DND-41 (cell line): ENCODE results near the gene ERMARD.
A peak's percentile ranks its signal among the peaks of the same experiment; 100 is the strongest.

ENCODE experiments used
- ATAC-seq: fragments of 200-7000 bp; cut with Tn5 transposase; 3 replicates; pipeline ENCODE4 v1.9.1; 2021; ENCODE audit warnings: low read depth; ENCODE audit not compliant: insufficient read depth
- DNase-seq: peaks from one replicate; pipeline ENCODE4 v3.0.0-alpha.2; 2020
- H2AFZ ChIP-seq: 2 replicates; pipeline ENCODE4 v1.6.0; 2012; ENCODE audit warnings: low read depth, low read length
- H3K27ac ChIP-seq: 2 replicates; pipeline ENCODE4 v1.5.1; 2012; ENCODE audit warnings: low read length, inconsistent platforms
- H3K27me3 ChIP-seq: fragments of 200-600 bp; sonication (generic); 2 replicates; pipeline ENCODE4 v1.6.0; 2012; ENCODE audit warnings: low read length, mild to moderate bottlenecking, inconsistent platforms; ENCODE audit not compliant: insufficient read depth, poor library complexity
- H3K36me3 ChIP-seq: 2 replicates; pipeline ENCODE4 v1.5.1; 2012; ENCODE audit warnings: low read length, inconsistent platforms; ENCODE audit not compliant: insufficient read depth
- H3K4me1 ChIP-seq: 2 replicates; pipeline ENCODE4 v1.5.1; 2012; ENCODE audit warnings: mild to moderate bottlenecking, low read length; ENCODE audit not compliant: insufficient read depth
- H3K4me2 ChIP-seq: 2 replicates; pipeline ENCODE4 v1.6.0; 2012; ENCODE audit warnings: mild to moderate bottlenecking, moderate library complexity, low read length, inconsistent platforms; ENCODE audit not compliant: insufficient read depth
- H3K4me3 ChIP-seq, 2 experiments: fragments of 200-600 bp in 1 of 2; shearing (Covaris generic) in 1 of 2; 2 replicates each; pipeline ENCODE4 v1.5.1; 2012 to 2016; ENCODE audit warnings: inconsistent platforms in 2 of 2, low read length in 2 of 2, mild to moderate bottlenecking in 2 of 2, low read depth in 1 of 2, moderate library complexity in 1 of 2
- H3K79me2 ChIP-seq: 2 replicates; pipeline ENCODE4 v1.6.0; 2012; ENCODE audit warnings: low read length, inconsistent platforms; ENCODE audit not compliant: insufficient read depth
- H3K9ac ChIP-seq: 2 replicates; pipeline ENCODE4 v1.6.0; 2012; ENCODE audit warnings: low read depth, mild to moderate bottlenecking, inconsistent platforms, low read length, moderate library complexity
- H3K9me3 ChIP-seq: 2 replicates; pipeline ENCODE4 v1.5.1; 2012; ENCODE audit warnings: low read length, moderate library complexity, mild to moderate bottlenecking, inconsistent platforms; ENCODE audit not compliant: insufficient read depth, severe bottlenecking
- H4K20me1 ChIP-seq: 2 replicates; pipeline ENCODE4 v1.6.0; 2012; ENCODE audit warnings: low read length; ENCODE audit not compliant: insufficient read depth
- EZH2 ChIP-seq: IDR thresholded peaks from 3 replicates; pipeline ENCODE4 v1.6.1; 2012; ENCODE audit warnings: borderline replicate concordance, low read depth, mild to moderate bottlenecking, moderate library complexity, low read length, inconsistent platforms; ENCODE audit not compliant: severe bottlenecking
- TF ChIP-seq, protein P1 (sequence below): IDR thresholded peaks from 2 replicates; pipeline ENCODE4 v1.5.1; 2012; ENCODE audit warnings: borderline replicate concordance, low read length, moderate library complexity, mild to moderate bottlenecking; ENCODE audit not compliant: poor library complexity, severe bottlenecking; ENCODE audit errors: extremely low read depth

Gene ERMARD

DNA sequence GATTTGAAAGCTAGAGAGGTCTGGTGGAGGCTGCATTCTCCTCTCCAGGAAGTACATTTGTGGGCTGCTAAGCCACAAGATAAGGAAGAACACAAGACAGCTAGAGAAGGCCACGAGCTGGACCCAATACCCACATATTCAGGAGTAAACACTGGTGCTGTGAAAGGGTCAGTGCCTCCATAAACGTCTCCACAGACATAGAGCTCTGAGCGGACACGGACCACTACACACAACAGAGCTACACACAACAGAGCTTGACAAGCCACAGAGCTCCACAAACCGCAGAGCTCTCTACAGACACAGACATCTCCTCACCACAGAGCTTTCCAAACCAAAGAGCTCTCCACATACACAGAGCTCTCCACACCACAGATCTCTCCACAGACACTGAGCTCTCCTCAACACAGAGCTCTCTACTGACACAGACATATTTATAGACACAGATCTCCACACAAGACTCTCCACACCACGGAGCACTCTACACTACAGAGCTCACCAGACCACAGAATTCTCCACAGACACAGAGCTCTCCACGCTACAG lies 51.9 kb downstream of the ERMARD start:
- Histone ChIP-seq H3K9ac (no peak overlapping the region), H2AFZ (no peak overlapping the region), H3K79me2 (no peaks in the 10 kb centered on the region), H3K4me1 (peaks cover 58% of the 10 kb centered on the region), H3K4me3 (no peak overlapping the region), H3K36me3 (no peaks in the 10 kb centered on the region), H3K4me2 (peak overlapping the region; percentile 41; the same call in 1 of the 2 replicates), H4K20me1 (peaks cover 63% of the 10 kb centered on the region), H3K27ac (no peak overlapping the region), H3K9me3 (no peaks in the 10 kb centered on the region), H3K27me3 (peaks cover 33% of the 10 kb centered on the region)
- ATAC-seq (peak; percentile 73), DNase-seq (peak; percentile 55)
- TF ChIP-seq EZH2, result no peak
- TF ChIP-seq, protein P1, sequence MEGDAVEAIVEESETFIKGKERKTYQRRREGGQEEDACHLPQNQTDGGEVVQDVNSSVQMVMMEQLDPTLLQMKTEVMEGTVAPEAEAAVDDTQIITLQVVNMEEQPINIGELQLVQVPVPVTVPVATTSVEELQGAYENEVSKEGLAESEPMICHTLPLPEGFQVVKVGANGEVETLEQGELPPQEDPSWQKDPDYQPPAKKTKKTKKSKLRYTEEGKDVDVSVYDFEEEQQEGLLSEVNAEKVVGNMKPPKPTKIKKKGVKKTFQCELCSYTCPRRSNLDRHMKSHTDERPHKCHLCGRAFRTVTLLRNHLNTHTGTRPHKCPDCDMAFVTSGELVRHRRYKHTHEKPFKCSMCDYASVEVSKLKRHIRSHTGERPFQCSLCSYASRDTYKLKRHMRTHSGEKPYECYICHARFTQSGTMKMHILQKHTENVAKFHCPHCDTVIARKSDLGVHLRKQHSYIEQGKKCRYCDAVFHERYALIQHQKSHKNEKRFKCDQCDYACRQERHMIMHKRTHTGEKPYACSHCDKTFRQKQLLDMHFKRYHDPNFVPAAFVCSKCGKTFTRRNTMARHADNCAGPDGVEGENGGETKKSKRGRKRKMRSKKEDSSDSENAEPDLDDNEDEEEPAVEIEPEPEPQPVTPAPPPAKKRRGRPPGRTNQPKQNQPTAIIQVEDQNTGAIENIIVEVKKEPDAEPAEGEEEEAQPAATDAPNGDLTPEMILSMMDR, result no peak

DNA sequence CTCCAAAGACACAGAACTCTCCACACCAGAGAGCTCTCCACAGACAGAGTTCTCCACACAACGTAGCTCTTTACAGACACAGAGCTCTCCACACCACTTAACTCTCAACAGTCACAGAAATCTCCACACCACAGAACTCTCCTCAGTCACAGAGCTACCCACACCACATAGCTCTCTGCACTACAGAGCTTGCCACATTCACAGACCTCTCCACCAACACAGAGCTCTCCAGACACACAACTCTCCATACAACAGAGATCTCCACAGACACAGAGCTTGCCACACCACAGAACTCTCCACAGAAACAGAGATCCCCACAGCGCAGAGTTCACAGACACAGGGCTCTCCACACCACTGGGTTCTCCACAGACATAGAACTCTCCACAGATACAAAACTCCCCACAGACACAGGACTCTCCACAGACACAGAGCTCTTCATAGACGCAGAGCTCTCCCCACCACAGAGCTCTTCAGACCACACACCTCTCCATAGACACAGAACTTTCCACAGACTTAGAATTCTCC lies 52.5 kb downstream of the ERMARD start:
- Histone ChIP-seq H3K4me2 (0 out of 2 replicates have a peak overlapping the region, but pooled peaks have one; percentile 41), H2AFZ (no peak overlapping the region), H3K79me2 (no peaks in the 10 kb centered on the region), H4K20me1 (peaks cover 65% of the 10 kb centered on the region), H3K4me1 (peaks cover 58% of the 10 kb centered on the region), H3K36me3 (no peaks in the 10 kb centered on the region), H3K9ac (no peak overlapping the region), H3K9me3 (no peaks in the 10 kb centered on the region), H3K4me3 (no peak overlapping the region), H3K27ac (no peak overlapping the region), H3K27me3 (peaks cover 27% of the 10 kb centered on the region)
- ATAC-seq (peak; percentile 12), DNase-seq (no peak)
- TF ChIP-seq EZH2, result no peak
- TF ChIP-seq, protein P1, result no peak

DNA sequence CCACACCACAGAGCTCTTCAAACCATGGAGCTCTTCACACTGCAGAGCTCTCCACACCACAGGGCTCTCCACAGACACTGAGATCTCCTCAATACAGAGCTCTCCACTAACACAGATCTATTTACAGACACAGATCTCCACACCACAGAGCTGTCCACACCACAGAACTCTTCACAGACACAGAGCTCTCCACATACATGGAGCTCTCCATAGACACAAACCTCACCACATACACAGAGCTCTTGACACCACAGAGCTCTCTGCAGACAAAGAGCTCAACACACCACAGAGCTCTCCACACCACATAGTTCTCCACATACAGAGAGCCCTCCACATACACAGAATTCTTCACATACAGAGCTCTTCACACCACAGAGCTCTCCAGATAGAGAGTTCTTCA lies 53.0 kb downstream of the ERMARD start:
- no peak overlapping the region for H3K27ac ChIP-seq
- H3K4me3 ChIP-seq, result no peak overlapping the region
- H3K36me3 ChIP-seq, result no peaks in the 10 kb centered on the region
- TF ChIP-seq, protein P1, result no peak
- no peak for TF ChIP-seq EZH2
- H3K27me3 ChIP-seq, result peaks cover 24% of the 10 kb centered on the region
- H3K79me2 ChIP-seq, result no peaks in the 10 kb centered on the region
- DNase-seq (no peak), ATAC-seq (no peak)
- no peak overlapping the region for H2AFZ ChIP-seq
- H3K9ac ChIP-seq, result no peak overlapping the region
- H3K4me2 ChIP-seq, result no peak overlapping the region
- no peaks in the 10 kb centered on the region for H3K9me3 ChIP-seq
- H4K20me1 ChIP-seq, result peaks cover 68% of the 10 kb centered on the region
- peaks cover 58% of the 10 kb centered on the region for H3K4me1 ChIP-seq
